HEK293 (cell line): Measurements from ENCODE around the gene ASPDH.

ENCODE experiments used
- EGR2 ChIP-seq: fragments of 450-650 bp; formaldehyde crosslinking; IDR thresholded peaks from 2 replicates; pipeline ENCODE4 v1.5.1; 2016; ENCODE audit warnings: low read depth, missing biosample characterization, missing genetic modification characterization
- ELK4 ChIP-seq: IDR thresholded peaks from 2 replicates; pipeline ENCODE4 v1.6.1; 2011; ENCODE audit warnings: mild to moderate bottlenecking, low read depth, low read length, borderline replicate concordance
- GLIS2 ChIP-seq: fragments of 450-650 bp; formaldehyde crosslinking; IDR thresholded peaks from 2 replicates; pipeline ENCODE4 v1.5.1; 2016; ENCODE audit warnings: missing biosample characterization, missing genetic modification characterization
- KLF9 ChIP-seq: fragments of 450-650 bp; formaldehyde crosslinking; IDR thresholded peaks from 2 replicates; pipeline ENCODE4 v1.5.1; 2016; ENCODE audit warnings: missing biosample characterization, missing genetic modification characterization, low read depth
- PRDM4 ChIP-seq: fragments of 450-650 bp; formaldehyde crosslinking; IDR thresholded peaks from 2 replicates; pipeline ENCODE4 v1.5.1; 2017; ENCODE audit warnings: missing biosample characterization, missing genetic modification characterization
- SETDB1 ChIP-seq: IDR thresholded peaks from one replicate; pipeline ENCODE4 v1.6.1; 2017; ENCODE audit warnings: mild to moderate bottlenecking, low read length, moderate library complexity, mixed read lengths; ENCODE audit not compliant: insufficient read length
- ZNF335 ChIP-seq: fragments of 450-650 bp; formaldehyde crosslinking; conservative IDR thresholded peaks from 2 replicates; pipeline ENCODE4 v1.5.1; 2016; ENCODE audit warnings: missing biosample characterization, missing genetic modification characterization
- ZNF341 ChIP-seq: fragments of 450-650 bp; formaldehyde crosslinking; IDR thresholded peaks from 2 replicates; pipeline ENCODE4; 2016; ENCODE audit warnings: low read depth, missing biosample characterization, missing genetic modification characterization
- ZNF350 ChIP-seq: fragments of 450-650 bp; formaldehyde crosslinking; IDR thresholded peaks from 2 replicates; pipeline ENCODE4 v1.5.0; 2017; ENCODE audit warnings: missing biosample characterization, mild to moderate bottlenecking, missing genetic modification characterization
- ZNF354C ChIP-seq: fragments of 450-650 bp; formaldehyde crosslinking; IDR thresholded peaks from 2 replicates; pipeline ENCODE4 v1.5.1; 2016; ENCODE audit warnings: missing biosample characterization, missing genetic modification characterization, low read depth, borderline replicate concordance
- ZNF394 ChIP-seq: fragments of 450-650 bp; formaldehyde crosslinking; IDR thresholded peaks from 2 replicates; pipeline ENCODE4 v1.5.1; 2016; ENCODE audit warnings: missing biosample characterization, missing genetic modification characterization, mild to moderate bottlenecking, moderate library complexity, borderline replicate concordance
- ZNF416 ChIP-seq: fragments of 450-650 bp; formaldehyde crosslinking; IDR thresholded peaks from 2 replicates; pipeline ENCODE4 v1.5.1; 2016; ENCODE audit warnings: missing biosample characterization, missing genetic modification characterization
- ZNF426 ChIP-seq: fragments of 450-650 bp; formaldehyde crosslinking; IDR thresholded peaks from 2 replicates; pipeline ENCODE4 v1.5.1; 2017; ENCODE audit warnings: missing biosample characterization, missing genetic modification characterization, mild to moderate bottlenecking, inconsistent platforms, moderate library complexity
- ZNF521 ChIP-seq: fragments of 450-650 bp; formaldehyde crosslinking; IDR thresholded peaks from 2 replicates; pipeline ENCODE4 v1.5.1; 2017; ENCODE audit warnings: missing biosample characterization, mild to moderate bottlenecking, missing genetic modification characterization
- ZNF600 ChIP-seq: fragments of 450-650 bp; formaldehyde crosslinking; IDR thresholded peaks from 2 replicates; pipeline ENCODE4 v1.5.1; 2016; ENCODE audit warnings: missing biosample characterization, missing genetic modification characterization
- ZNF704 ChIP-seq: fragments of 450-650 bp; formaldehyde crosslinking; IDR thresholded peaks from 2 replicates; pipeline ENCODE4 v1.5.1; 2016; ENCODE audit warnings: missing biosample characterization, missing genetic modification characterization
- ZNF768 ChIP-seq: fragments of 450-650 bp; formaldehyde crosslinking; IDR thresholded peaks from 2 replicates; pipeline ENCODE4 v1.5.1; 2018; ENCODE audit warnings: missing biosample characterization, mild to moderate bottlenecking, missing genetic modification characterization
- TF ChIP-seq, protein P1 (sequence below): fragments of 450-650 bp; formaldehyde crosslinking; IDR thresholded peaks from 2 replicates; pipeline ENCODE4 v1.5.1; 2016; ENCODE audit warnings: missing biosample characterization, missing genetic modification characterization
- TF ChIP-seq, protein P2 (sequence below): fragments of 450-650 bp; formaldehyde crosslinking; IDR thresholded peaks from 2 replicates; pipeline ENCODE4 v1.5.1; 2016; ENCODE audit warnings: missing biosample characterization, missing genetic modification characterization, low read depth
- TF ChIP-seq, protein P3 (sequence below): fragments of 450-650 bp; formaldehyde crosslinking; IDR thresholded peaks from 2 replicates; pipeline ENCODE4 v1.5.1; 2016; ENCODE audit warnings: missing biosample characterization, missing genetic modification characterization, borderline replicate concordance
- TF ChIP-seq, protein P4 (sequence below): fragments of 450-650 bp; formaldehyde crosslinking; IDR thresholded peaks from 2 replicates; pipeline ENCODE4 v1.5.1; 2016; ENCODE audit warnings: missing biosample characterization, missing genetic modification characterization

The ASPDH gene

GRCh38 chr19:50500060-50500752 lies 13.5 kb downstream of the ASPDH start (continued):
- no peak for TF ChIP-seq ZNF335 (tag by site-specific recombination)
- TF ChIP-seq ZNF768: no peak
- TF ChIP-seq ZNF426 (tag by site-specific recombination): no peak
- TF ChIP-seq ZNF600 (tag by site-specific recombination): no peak
- TF ChIP-seq ZNF350 (tag by site-specific recombination): no peak
- TF ChIP-seq ZNF704 (tag by site-specific recombination): no peak
- no peak for TF ChIP-seq PRDM4 (tag by site-specific recombination)
- TF ChIP-seq ZNF521 (tag by site-specific recombination): no peak
- TF ChIP-seq, protein P1, sequence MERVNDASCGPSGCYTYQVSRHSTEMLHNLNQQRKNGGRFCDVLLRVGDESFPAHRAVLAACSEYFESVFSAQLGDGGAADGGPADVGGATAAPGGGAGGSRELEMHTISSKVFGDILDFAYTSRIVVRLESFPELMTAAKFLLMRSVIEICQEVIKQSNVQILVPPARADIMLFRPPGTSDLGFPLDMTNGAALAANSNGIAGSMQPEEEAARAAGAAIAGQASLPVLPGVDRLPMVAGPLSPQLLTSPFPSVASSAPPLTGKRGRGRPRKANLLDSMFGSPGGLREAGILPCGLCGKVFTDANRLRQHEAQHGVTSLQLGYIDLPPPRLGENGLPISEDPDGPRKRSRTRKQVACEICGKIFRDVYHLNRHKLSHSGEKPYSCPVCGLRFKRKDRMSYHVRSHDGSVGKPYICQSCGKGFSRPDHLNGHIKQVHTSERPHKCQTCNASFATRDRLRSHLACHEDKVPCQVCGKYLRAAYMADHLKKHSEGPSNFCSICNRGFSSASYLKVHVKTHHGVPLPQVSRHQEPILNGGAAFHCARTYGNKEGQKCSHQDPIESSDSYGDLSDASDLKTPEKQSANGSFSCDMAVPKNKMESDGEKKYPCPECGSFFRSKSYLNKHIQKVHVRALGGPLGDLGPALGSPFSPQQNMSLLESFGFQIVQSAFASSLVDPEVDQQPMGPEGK (tag by site-specific recombination): peak; percentile 83
- TF ChIP-seq, protein P2, sequence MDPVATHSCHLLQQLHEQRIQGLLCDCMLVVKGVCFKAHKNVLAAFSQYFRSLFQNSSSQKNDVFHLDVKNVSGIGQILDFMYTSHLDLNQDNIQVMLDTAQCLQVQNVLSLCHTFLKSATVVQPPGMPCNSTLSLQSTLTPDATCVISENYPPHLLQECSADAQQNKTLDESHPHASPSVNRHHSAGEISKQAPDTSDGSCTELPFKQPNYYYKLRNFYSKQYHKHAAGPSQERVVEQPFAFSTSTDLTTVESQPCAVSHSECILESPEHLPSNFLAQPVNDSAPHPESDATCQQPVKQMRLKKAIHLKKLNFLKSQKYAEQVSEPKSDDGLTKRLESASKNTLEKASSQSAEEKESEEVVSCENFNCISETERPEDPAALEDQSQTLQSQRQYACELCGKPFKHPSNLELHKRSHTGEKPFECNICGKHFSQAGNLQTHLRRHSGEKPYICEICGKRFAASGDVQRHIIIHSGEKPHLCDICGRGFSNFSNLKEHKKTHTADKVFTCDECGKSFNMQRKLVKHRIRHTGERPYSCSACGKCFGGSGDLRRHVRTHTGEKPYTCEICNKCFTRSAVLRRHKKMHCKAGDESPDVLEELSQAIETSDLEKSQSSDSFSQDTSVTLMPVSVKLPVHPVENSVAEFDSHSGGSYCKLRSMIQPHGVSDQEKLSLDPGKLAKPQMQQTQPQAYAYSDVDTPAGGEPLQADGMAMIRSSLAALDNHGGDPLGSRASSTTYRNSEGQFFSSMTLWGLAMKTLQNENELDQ: no peak
- TF ChIP-seq KLF9: no peak
- no peak for TF ChIP-seq ELK4
- TF ChIP-seq SETDB1: no peak
- TF ChIP-seq, protein P3, sequence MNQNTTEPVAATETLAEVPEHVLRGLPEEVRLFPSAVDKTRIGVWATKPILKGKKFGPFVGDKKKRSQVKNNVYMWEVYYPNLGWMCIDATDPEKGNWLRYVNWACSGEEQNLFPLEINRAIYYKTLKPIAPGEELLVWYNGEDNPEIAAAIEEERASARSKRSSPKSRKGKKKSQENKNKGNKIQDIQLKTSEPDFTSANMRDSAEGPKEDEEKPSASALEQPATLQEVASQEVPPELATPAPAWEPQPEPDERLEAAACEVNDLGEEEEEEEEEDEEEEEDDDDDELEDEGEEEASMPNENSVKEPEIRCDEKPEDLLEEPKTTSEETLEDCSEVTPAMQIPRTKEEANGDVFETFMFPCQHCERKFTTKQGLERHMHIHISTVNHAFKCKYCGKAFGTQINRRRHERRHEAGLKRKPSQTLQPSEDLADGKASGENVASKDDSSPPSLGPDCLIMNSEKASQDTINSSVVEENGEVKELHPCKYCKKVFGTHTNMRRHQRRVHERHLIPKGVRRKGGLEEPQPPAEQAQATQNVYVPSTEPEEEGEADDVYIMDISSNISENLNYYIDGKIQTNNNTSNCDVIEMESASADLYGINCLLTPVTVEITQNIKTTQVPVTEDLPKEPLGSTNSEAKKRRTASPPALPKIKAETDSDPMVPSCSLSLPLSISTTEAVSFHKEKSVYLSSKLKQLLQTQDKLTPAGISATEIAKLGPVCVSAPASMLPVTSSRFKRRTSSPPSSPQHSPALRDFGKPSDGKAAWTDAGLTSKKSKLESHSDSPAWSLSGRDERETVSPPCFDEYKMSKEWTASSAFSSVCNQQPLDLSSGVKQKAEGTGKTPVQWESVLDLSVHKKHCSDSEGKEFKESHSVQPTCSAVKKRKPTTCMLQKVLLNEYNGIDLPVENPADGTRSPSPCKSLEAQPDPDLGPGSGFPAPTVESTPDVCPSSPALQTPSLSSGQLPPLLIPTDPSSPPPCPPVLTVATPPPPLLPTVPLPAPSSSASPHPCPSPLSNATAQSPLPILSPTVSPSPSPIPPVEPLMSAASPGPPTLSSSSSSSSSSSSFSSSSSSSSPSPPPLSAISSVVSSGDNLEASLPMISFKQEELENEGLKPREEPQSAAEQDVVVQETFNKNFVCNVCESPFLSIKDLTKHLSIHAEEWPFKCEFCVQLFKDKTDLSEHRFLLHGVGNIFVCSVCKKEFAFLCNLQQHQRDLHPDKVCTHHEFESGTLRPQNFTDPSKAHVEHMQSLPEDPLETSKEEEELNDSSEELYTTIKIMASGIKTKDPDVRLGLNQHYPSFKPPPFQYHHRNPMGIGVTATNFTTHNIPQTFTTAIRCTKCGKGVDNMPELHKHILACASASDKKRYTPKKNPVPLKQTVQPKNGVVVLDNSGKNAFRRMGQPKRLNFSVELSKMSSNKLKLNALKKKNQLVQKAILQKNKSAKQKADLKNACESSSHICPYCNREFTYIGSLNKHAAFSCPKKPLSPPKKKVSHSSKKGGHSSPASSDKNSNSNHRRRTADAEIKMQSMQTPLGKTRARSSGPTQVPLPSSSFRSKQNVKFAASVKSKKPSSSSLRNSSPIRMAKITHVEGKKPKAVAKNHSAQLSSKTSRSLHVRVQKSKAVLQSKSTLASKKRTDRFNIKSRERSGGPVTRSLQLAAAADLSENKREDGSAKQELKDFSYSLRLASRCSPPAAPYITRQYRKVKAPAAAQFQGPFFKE (tag by site-specific recombination): no peak
- TF ChIP-seq ZNF394: no peak
- no peak for TF ChIP-seq ZNF416 (tag by site-specific recombination)
- peak; percentile 94 for TF ChIP-seq ZNF341
- TF ChIP-seq, protein P4, sequence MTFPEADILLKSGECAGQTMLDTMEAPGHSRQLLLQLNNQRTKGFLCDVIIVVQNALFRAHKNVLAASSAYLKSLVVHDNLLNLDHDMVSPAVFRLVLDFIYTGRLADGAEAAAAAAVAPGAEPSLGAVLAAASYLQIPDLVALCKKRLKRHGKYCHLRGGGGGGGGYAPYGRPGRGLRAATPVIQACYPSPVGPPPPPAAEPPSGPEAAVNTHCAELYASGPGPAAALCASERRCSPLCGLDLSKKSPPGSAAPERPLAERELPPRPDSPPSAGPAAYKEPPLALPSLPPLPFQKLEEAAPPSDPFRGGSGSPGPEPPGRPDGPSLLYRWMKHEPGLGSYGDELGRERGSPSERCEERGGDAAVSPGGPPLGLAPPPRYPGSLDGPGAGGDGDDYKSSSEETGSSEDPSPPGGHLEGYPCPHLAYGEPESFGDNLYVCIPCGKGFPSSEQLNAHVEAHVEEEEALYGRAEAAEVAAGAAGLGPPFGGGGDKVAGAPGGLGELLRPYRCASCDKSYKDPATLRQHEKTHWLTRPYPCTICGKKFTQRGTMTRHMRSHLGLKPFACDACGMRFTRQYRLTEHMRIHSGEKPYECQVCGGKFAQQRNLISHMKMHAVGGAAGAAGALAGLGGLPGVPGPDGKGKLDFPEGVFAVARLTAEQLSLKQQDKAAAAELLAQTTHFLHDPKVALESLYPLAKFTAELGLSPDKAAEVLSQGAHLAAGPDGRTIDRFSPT (tag by site-specific recombination): peak; percentile 77
- TF ChIP-seq ZNF354C (tag by site-specific recombination): no peak
- TF ChIP-seq EGR2 (tag by site-specific recombination): no peak
- peak; percentile 65 for TF ChIP-seq GLIS2 (tag by site-specific recombination)
